Measurements from ENCODE around the gene QARS1. TPM values are rescaled to one million over a fixed set of nuclear protein-coding genes. Genes with fewer than 3 reads are reported as not detected.

The QARS1 gene
- total and polyA plus RNA-seq, 10 of the 15 experiments (the other 5 are each of a cell fraction or from before 2014, with no cell fraction given) = 168 to 476 (median 318) TPM

GRCh38 chr3:49120438-49121131 lies 16.0 kb upstream of the QARS1 start, which contains the start of gene USP19 (continued):
- TF ChIP-seq CUX1 (IDR thresholded peaks at IDR 0.05; ENCODE audit: insufficient replicate concordance, low read depth, low read length) (no peak), POLR2A (IDR thresholded peaks at IDR 0.05; ENCODE audit: low read depth, low read length) (peak; percentile 97), BCL3 (IDR thresholded peaks at IDR 0.05; ENCODE audit: borderline replicate concordance, insufficient read depth, low read depth, low read length, poor library complexity, severe bottlenecking) (peak; percentile 40), JUND (IDR thresholded peaks at IDR 0.05; ENCODE audit: low read depth, low read length) (no peak), ATF2 (IDR thresholded peaks at IDR 0.05; ENCODE audit: low read length) (no peak), ZNF592 (IDR thresholded peaks at IDR 0.05) (no peak), ZNF24 (IDR thresholded peaks at IDR 0.05) (no peak), PKNOX1 (IDR thresholded peaks at IDR 0.05) (no peak), RFX5 (IDR thresholded peaks at IDR 0.05; ENCODE audit: low read depth, low read length) (peak; percentile 41; the same call in 1 of the 2 replicates), STAT3 (IDR thresholded peaks at IDR 0.05; ENCODE audit: low read depth, low read length) (no peak), ZNF384 (IDR thresholded peaks at IDR 0.05; ENCODE audit: borderline replicate concordance, low read depth, low read length) (no peak), FOXM1 (IDR thresholded peaks at IDR 0.05; ENCODE audit: low read depth, low read length) (no peak), ZZZ3 (IDR thresholded peaks at IDR 0.05; ENCODE audit: control insufficient read depth, insufficient read length, low read depth) (no peak), MEF2B (IDR thresholded peaks at IDR 0.05; ENCODE audit: partially characterized antibody, poor library complexity, severe bottlenecking) (no peak), YBX1 (IDR thresholded peaks at IDR 0.05) (no peak), MEF2A (IDR thresholded peaks at IDR 0.05; ENCODE audit: insufficient read depth, low read depth, low read length) (no peak)
